GM23248 (cell line): ENCODE data around the gene MICAL1.

Experiments
- EZH2 ChIP-seq: fragments of 200-600 bp; sonication (generic); IDR thresholded peaks from 2 replicates; pipeline ENCODE4 v1.6.1; 2018; ENCODE audit warnings: antibody characterized with exemption, mild to moderate bottlenecking; ENCODE audit not compliant: insufficient read depth, poor library complexity, severe bottlenecking
- EZH2phosphoT487 ChIP-seq: fragments of 200-600 bp; sonication (generic); IDR thresholded peaks from 2 replicates; pipeline ENCODE4 v1.6.1; 2018; ENCODE audit warnings: antibody characterized with exemption, moderate library complexity, mild to moderate bottlenecking, low read depth; ENCODE audit not compliant: insufficient read depth

GRCh38 chr6:109485266-109485935, 29.8 kb upstream of the MICAL1 start:
- TF ChIP-seq EZH2phosphoT487 (no peak), EZH2 (no peak)
